ENCODE results near the gene GPX2.

DNA sequence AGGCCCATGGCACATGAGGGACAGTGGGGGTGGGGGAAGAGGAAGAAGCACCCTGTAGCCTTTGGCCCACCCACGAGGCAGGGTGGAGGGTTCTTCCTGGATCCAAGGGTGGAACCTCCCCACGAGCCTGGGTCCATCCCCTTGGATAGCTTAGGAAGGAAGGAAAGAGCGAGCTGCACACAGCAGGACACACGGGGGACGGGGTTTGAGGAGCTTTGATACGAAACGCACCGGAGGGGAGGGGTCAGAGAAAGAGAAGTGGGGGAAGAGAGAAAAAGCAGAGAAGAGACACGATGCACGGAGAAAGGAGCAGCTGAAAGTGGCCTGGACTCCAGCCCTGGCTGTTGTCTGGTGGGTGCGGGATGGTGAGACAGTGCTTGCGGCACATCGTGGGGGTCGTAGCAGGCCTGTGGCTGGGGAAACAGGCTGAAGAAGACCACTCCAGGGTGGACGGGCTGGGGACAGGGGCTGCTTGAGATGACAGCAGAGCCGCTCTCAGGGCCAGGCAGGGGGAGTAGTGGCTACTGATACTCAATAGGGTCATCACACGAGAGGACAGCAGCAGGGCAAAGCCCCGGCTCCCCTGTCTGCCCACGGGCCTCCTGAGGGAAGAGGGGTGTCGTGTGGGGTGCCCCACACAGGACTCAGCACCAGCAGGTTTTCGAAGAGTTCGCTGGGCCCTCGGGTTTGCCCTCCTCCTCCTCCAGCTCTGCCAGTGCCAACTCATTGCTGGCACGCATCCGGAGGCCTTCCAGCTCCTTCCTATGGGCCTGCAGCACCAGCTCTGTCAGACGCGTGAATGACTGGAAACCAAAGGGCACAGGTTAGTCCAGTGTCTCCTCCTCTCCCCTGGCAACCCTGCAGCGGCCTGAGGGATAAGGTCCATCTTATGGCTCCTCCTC is 5.4 kb upstream of the GPX2 start:
- TF ChIP-seq EGR1 (IDR thresholded peaks at IDR 0.05) (no peak), TAF1 (IDR thresholded peaks at IDR 0.05; ENCODE audit: low read depth) (no peak), EP300 (IDR thresholded peaks at IDR 0.05; ENCODE audit: borderline replicate concordance) (no peak)
- TF ChIP-seq, protein P1, sequence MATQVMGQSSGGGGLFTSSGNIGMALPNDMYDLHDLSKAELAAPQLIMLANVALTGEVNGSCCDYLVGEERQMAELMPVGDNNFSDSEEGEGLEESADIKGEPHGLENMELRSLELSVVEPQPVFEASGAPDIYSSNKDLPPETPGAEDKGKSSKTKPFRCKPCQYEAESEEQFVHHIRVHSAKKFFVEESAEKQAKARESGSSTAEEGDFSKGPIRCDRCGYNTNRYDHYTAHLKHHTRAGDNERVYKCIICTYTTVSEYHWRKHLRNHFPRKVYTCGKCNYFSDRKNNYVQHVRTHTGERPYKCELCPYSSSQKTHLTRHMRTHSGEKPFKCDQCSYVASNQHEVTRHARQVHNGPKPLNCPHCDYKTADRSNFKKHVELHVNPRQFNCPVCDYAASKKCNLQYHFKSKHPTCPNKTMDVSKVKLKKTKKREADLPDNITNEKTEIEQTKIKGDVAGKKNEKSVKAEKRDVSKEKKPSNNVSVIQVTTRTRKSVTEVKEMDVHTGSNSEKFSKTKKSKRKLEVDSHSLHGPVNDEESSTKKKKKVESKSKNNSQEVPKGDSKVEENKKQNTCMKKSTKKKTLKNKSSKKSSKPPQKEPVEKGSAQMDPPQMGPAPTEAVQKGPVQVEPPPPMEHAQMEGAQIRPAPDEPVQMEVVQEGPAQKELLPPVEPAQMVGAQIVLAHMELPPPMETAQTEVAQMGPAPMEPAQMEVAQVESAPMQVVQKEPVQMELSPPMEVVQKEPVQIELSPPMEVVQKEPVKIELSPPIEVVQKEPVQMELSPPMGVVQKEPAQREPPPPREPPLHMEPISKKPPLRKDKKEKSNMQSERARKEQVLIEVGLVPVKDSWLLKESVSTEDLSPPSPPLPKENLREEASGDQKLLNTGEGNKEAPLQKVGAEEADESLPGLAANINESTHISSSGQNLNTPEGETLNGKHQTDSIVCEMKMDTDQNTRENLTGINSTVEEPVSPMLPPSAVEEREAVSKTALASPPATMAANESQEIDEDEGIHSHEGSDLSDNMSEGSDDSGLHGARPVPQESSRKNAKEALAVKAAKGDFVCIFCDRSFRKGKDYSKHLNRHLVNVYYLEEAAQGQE (IDR thresholded peaks at IDR 0.05; ENCODE audit: low read depth), result no peak

Measured in Ishikawa (cell line).